A673 (cell line): ENCODE results near the gene ERGIC1. TPM values are rescaled to one million over a fixed set of nuclear protein-coding genes. Genes with fewer than 3 reads are reported as not detected.

ENCODE experiments used
- BruUV-seq: library from RNA; stranded (reverse); fragments of 400-500 nt; replicated peaks from 2 replicates; lab custom pipeline; 2021; lab: Mats Ljungman, UMichigan
- CTCF ChIA-PET: fragments of 300-600 bp; sonication (Branson Sonifier 250); formaldehyde crosslinking; loops from one replicate; lab custom pipeline; 2022; ENCODE audit warnings: antibody characterized with exemption; lab: Charles Lee
- POLR2A ChIA-PET: fragments of 300-600 bp; sonication (Branson Sonifier 250); formaldehyde crosslinking; loops from one replicate; lab custom pipeline; 2022; ENCODE audit warnings: antibody characterized with exemption; ENCODE audit not compliant: low non-redundant PET; lab: Charles Lee
- DNase-seq: peaks from one replicate; pipeline ENCODE4 v3.0.0-alpha.2; 2015; ENCODE audit warnings: low spot score
- H3K27ac ChIP-seq: fragments of 200-600 bp; sonication (generic); 2 replicates; pipeline ENCODE4 v1.5.1; 2016; ENCODE audit warnings: mixed run types, low read depth, mild to moderate bottlenecking, mixed read lengths, antibody characterized with exemption, low read length; ENCODE audit not compliant: poor library complexity, severe bottlenecking
- H3K27me3 ChIP-seq: fragments of 200-600 bp; sonication (generic); replicated peaks from 2 replicates; pipeline ENCODE4 v1.6.1; 2017; ENCODE audit warnings: mixed run types, low read depth, mild to moderate bottlenecking, mixed read lengths, antibody characterized with exemption, low read length; ENCODE audit not compliant: insufficient read depth, poor library complexity
- H3K36me3 ChIP-seq: fragments of 200-600 bp; sonication (generic); 2 replicates; pipeline ENCODE4 v1.6.1; 2016; ENCODE audit warnings: mixed run types, mild to moderate bottlenecking, mixed read lengths, antibody characterized with exemption, low read length; ENCODE audit not compliant: insufficient read depth, poor library complexity, severe bottlenecking
- H3K4me1 ChIP-seq: fragments of 200-600 bp; sonication (generic); 2 replicates; pipeline ENCODE4 v1.6.1; 2017; ENCODE audit warnings: mixed run types, mild to moderate bottlenecking, mixed read lengths, antibody characterized with exemption, low read length; ENCODE audit not compliant: insufficient read depth, poor library complexity, severe bottlenecking
- H3K4me3 ChIP-seq: fragments of 200-600 bp; sonication (generic); 2 replicates; pipeline ENCODE4 v1.5.1; 2016; ENCODE audit warnings: low read depth, mixed run types, mild to moderate bottlenecking, mixed read lengths, low read length; ENCODE audit not compliant: poor library complexity, severe bottlenecking
- H3K9me3 ChIP-seq: fragments of 200-600 bp; sonication (generic); 2 replicates; pipeline ENCODE4 v1.6.1; 2016; ENCODE audit warnings: mixed run types, low read depth, mild to moderate bottlenecking, mixed read lengths, antibody characterized with exemption, low read length; ENCODE audit not compliant: poor library complexity, severe bottlenecking
- CTCF ChIP-seq: fragments of 300-800, 200-600 bp; sonication (generic); conservative IDR thresholded peaks from 2 replicates; pipeline ENCODE4 v1.5.1; 2017; ENCODE audit warnings: low read depth, mild to moderate bottlenecking, antibody characterized with exemption, low read length, moderate library complexity, mixed read lengths
- EZH2 ChIP-seq: fragments of 200-600 bp; sonication (generic); IDR thresholded peaks from 2 replicates; pipeline ENCODE4 v1.6.1; 2017; ENCODE audit warnings: borderline replicate concordance, low read depth, mild to moderate bottlenecking, mixed read lengths, antibody characterized with exemption, low read length; ENCODE audit not compliant: poor library complexity, severe bottlenecking
- intact Hi-C: fragments of 100-400 bp; cut with micrococcal nuclease; formaldehyde crosslinking; loops from one replicate; pipeline ENCODE4 v1.10.0; 2022; ENCODE audit not compliant: unreplicated experiment
- total RNA-seq: library from RNA; stranded (reverse); gene quantifications from 2 replicates; pipeline ENCODE4 v1.2.3, GENCODE V29; 2021

ERGIC1 gene
- total RNA-seq, 1 experiment from 2014 or later, result 44.2 TPM

- Histone ChIP-seq H3K4me1 (no peaks in the 10 kb centered on the region), H3K27ac (no peak overlapping the region), H3K36me3 (peaks cover 3% of the 10 kb centered on the region), H3K4me3 (no peak overlapping the region), H3K9me3 (no peaks in the 10 kb centered on the region), H3K27me3 (no peaks in the 10 kb centered on the region)
- intact Hi-C loops, result no loop called here
- CTCF ChIA-PET, result no interaction called here
- no TSS peak for BruUV-seq
- POLR2A ChIA-PET, result interaction anchor here (0.6 kb wide), 1 partner anchor 132 kb away, joined by 5 read pairs; no protein-coding TSS in a partner anchor
- DNase-seq, result no peak
- no peak for TF ChIP-seq EZH2
- no peak for TF ChIP-seq CTCF
Measured at GRCh38 chr5:172972552-172972951, 138.5 kb downstream of the ERGIC1 start.

GRCh38 chr5:172973127-172973916 lies 139.3 kb downstream of the ERGIC1 start:
- Histone ChIP-seq H3K4me3 (no peak overlapping the region), H3K4me1 (no peaks in the 10 kb centered on the region), H3K27ac (no peak overlapping the region), H3K9me3 (no peaks in the 10 kb centered on the region), H3K36me3 (no peaks in the 10 kb centered on the region), H3K27me3 (no peaks in the 10 kb centered on the region)
- intact Hi-C loops, result no loop called here
- CTCF ChIA-PET, result interaction anchor here (0.8 kb wide), 1 partner anchor 11 kb away, joined by 3 read pairs; the partner anchor contains the start of gene ATP6V0E1
- BruUV-seq, result no TSS peak
- POLR2A ChIA-PET, result interaction anchor here (0.6 kb wide), 2 partner anchors 37 to 133 kb away, joined by 4 to 5 read pairs; no protein-coding TSS in a partner anchor
- no peak for DNase-seq
- no peak for TF ChIP-seq CTCF
- no peak for TF ChIP-seq EZH2

GRCh38 chr5:172973931-172974330 lies 139.9 kb downstream of the ERGIC1 start:
- ChIA-PET POLR2A (interaction anchor here (0.6 kb wide), 1 partner anchor 38 kb away, joined by 4 read pairs; no protein-coding TSS in a partner anchor), CTCF (no interaction called here)
- no peaks in the 10 kb centered on the region for H3K4me1 ChIP-seq
- TF ChIP-seq CTCF (no peak), EZH2 (no peak)
- BruUV-seq, result no TSS peak
- H3K27ac ChIP-seq, result no peak overlapping the region
- no peaks in the 10 kb centered on the region for H3K27me3 ChIP-seq
- no peaks in the 10 kb centered on the region for H3K36me3 ChIP-seq
- H3K4me3 ChIP-seq, result no peak overlapping the region
- intact Hi-C loops, result no loop called here
- no peaks in the 10 kb centered on the region for H3K9me3 ChIP-seq
- no peak for DNase-seq
